HEK293T (cell line): ENCODE results near the gene SREBF2.

ENCODE experiments used
- CTCF ChIA-PET: fragments of 350-600 bp; formaldehyde crosslinking; extraction: SDS; loops from one replicate; lab custom pipeline; 2021; ENCODE audit warnings: antibody characterized with exemption, inconsistent platforms; lab: Yijun Ruan, JAX
- POLR2A ChIA-PET: fragments of 350-600 bp; formaldehyde crosslinking; extraction: SDS; loops from one replicate; lab custom pipeline; 2020; ENCODE audit warnings: antibody characterized with exemption, inconsistent platforms; lab: Yijun Ruan, JAX
- DNase-seq: peaks from one replicate; pipeline ENCODE4 v3.0.0; 2012; ENCODE audit warnings: mixed read lengths; ENCODE audit errors: extremely low spot score
- ARNT ChIP-seq: fragments of 450-650 bp; IDR thresholded peaks from 2 replicates; pipeline ENCODE4 v1.6.1; 2017; ENCODE audit warnings: mild to moderate bottlenecking
- BHLHE40 ChIP-seq: fragments of 450-650 bp; IDR thresholded peaks from 2 replicates; pipeline ENCODE4 v1.6.1; 2016; ENCODE audit warnings: mild to moderate bottlenecking, moderate library complexity, borderline replicate concordance
- CTBP1 ChIP-seq: fragments of 450-650 bp; IDR thresholded peaks from 2 replicates; pipeline ENCODE4 v1.6.1; 2016; ENCODE audit warnings: borderline replicate concordance
- ELF4 ChIP-seq: fragments of 450-650 bp; IDR thresholded peaks from 2 replicates; pipeline ENCODE4 v1.6.1; 2017; ENCODE audit warnings: antibody characterized with exemption
- FOXA1 ChIP-seq: fragments of 450-650 bp; IDR thresholded peaks from 2 replicates; pipeline ENCODE4 v1.6.1; 2016; ENCODE audit warnings: mild to moderate bottlenecking
- FOXK2 ChIP-seq: fragments of 450-650 bp; IDR thresholded peaks from 2 replicates; pipeline ENCODE4 v1.6.1; 2016; ENCODE audit warnings: mild to moderate bottlenecking
- FOXM1 ChIP-seq: fragments of 450-650 bp; IDR thresholded peaks from 2 replicates; pipeline ENCODE4 v1.6.1; 2017; ENCODE audit warnings: mild to moderate bottlenecking, borderline replicate concordance
- HDGF ChIP-seq: fragments of 450-650 bp; IDR thresholded peaks from 2 replicates; pipeline ENCODE4 v1.6.1; 2017; ENCODE audit warnings: antibody characterized with exemption, borderline replicate concordance
- L3MBTL2 ChIP-seq: fragments of 450-650 bp; conservative IDR thresholded peaks from 2 replicates; pipeline ENCODE4 v1.6.1; 2016; ENCODE audit warnings: mild to moderate bottlenecking
- LEF1 ChIP-seq: fragments of 450-650 bp; IDR thresholded peaks from 2 replicates; pipeline ENCODE4 v1.6.1; 2017; ENCODE audit warnings: mild to moderate bottlenecking, borderline replicate concordance
- NFRKB ChIP-seq: fragments of 450-650 bp; IDR thresholded peaks from 2 replicates; pipeline ENCODE4 v1.6.1; 2016; ENCODE audit warnings: mild to moderate bottlenecking, moderate library complexity
- SP1 ChIP-seq: fragments of 450-650 bp; IDR thresholded peaks from 2 replicates; pipeline ENCODE4 v1.6.1; 2017
- SUZ12 ChIP-seq: fragments of 450-650 bp; IDR thresholded peaks from 2 replicates; pipeline ENCODE4 v1.6.1; 2016; ENCODE audit warnings: mild to moderate bottlenecking
- TARDBP ChIP-seq: fragments of 450-650 bp; IDR thresholded peaks from 2 replicates; pipeline ENCODE4 v1.6.1; 2016
- ZNF384 ChIP-seq: fragments of 450-650 bp; IDR thresholded peaks from 2 replicates; pipeline ENCODE4 v1.6.1; 2016
- TF ChIP-seq, protein P1 (sequence below): fragments of 450-650 bp; IDR thresholded peaks from 2 replicates; pipeline ENCODE4 v1.6.1; 2016

SREBF2 gene

DNA sequence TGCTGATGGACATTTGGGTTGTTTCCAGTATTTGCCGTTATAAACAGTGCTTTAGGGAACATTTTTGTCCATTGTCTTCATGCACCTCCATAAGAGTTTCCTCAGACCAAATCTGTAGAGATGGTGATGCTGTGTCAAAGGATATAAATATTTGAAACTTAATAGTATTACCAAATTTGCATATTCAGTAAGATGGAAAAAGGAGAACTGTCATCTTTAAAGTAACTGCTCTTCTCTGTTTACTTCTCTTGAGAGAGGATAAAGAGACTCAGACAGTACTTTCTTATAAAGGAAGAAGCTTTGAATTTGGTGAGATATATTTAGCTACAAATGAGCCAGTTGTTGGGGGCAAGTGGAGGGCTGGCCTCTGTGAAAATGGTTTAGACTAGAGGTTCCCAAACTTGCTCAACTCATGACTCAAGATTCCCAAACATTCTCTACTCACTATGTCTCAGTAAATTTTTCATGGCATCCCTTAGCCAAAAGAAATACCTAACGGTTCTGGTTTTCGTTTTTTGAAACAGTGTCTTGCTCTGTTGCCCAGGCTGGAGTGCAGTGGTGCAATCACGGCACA lies 55.8 kb downstream of the SREBF2 start:
- TF ChIP-seq FOXA1, result no peak
- TF ChIP-seq ELF4, result no peak
- TF ChIP-seq TARDBP, result no peak
- TF ChIP-seq L3MBTL2, result no peak
- TF ChIP-seq NFRKB, result no peak
- TF ChIP-seq BHLHE40, result no peak
- no peak for TF ChIP-seq SP1
- TF ChIP-seq SUZ12, result no peak
- no peak for TF ChIP-seq HDGF
- no peak for TF ChIP-seq CTBP1
- TF ChIP-seq, protein P1, sequence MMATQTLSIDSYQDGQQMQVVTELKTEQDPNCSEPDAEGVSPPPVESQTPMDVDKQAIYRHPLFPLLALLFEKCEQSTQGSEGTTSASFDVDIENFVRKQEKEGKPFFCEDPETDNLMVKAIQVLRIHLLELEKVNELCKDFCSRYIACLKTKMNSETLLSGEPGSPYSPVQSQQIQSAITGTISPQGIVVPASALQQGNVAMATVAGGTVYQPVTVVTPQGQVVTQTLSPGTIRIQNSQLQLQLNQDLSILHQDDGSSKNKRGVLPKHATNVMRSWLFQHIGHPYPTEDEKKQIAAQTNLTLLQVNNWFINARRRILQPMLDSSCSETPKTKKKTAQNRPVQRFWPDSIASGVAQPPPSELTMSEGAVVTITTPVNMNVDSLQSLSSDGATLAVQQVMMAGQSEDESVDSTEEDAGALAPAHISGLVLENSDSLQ, result no peak
- TF ChIP-seq FOXM1, result no peak
- TF ChIP-seq ARNT, result no peak
- TF ChIP-seq LEF1, result no peak
- no peak for TF ChIP-seq FOXK2
- no peak for TF ChIP-seq ZNF384
- no peak for DNase-seq
- CTCF ChIA-PET, result no interaction called here
- POLR2A ChIA-PET, result interaction anchor here (0.9 kb wide), 1 partner anchor 58 kb away, joined by 3 read pairs; the partner anchor contains the start of gene CENPM

DNA sequence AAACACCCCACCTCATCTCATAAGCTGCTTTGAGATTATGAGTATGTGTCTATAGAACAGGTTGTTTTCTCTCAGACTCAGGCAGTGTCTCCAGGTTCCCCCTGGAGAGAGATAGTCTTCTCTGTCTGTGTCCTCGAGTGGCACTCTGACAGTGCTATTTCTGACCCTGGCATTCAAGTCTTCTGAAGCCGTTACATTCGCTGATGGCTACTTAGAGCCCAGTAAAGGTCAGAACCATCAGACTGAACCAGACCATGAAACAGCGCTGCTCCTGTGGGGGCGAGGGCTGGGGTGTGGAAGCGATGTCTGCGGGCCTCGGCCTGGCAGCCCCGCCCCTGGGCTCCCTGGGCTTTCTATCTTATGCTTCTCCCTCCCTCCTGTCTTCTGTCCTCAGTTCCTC lies 58.5 kb downstream of the SREBF2 start:
- TF ChIP-seq FOXK2 (no peak), HDGF (no peak), BHLHE40 (no peak), FOXA1 (no peak), SP1 (no peak), SUZ12 (no peak), CTBP1 (no peak), LEF1 (no peak), ARNT (no peak), ZNF384 (no peak), L3MBTL2 (no peak), NFRKB (no peak), ELF4 (no peak)
- TF ChIP-seq, protein P1, result no peak
- POLR2A ChIA-PET, result no interaction called here
- CTCF ChIA-PET, result no interaction called here

DNA sequence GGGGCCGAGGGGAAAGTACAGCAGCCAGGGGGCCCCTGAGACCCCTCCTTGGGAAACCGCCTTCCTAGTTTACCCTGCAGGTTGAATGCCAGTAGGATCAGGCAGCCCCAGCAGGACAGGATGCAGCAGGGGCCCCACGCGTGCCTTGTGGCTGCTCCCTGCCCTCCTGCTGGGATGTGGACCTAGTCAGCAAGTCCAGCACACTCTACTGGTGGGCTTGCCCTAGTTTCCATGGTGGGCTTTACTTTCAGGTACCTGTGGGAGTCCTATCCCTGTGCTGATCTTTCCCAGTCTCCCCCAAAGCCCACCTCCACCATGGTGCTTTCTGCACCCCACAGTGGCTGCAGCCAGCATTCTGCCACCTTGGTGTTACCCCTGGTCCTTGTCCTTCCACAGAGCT lies 59.8 kb downstream of the SREBF2 start:
- POLR2A ChIA-PET, result no interaction called here
- CTCF ChIA-PET, result no interaction called here
- TF ChIP-seq TARDBP, result no peak
- no peak for TF ChIP-seq ELF4
- no peak for TF ChIP-seq FOXA1
- TF ChIP-seq ARNT, result no peak
- TF ChIP-seq SUZ12, result no peak
- DNase-seq, result no peak

More for the DNA sequence above, 58.5 kb downstream of the SREBF2 start:
- DNase-seq, result no peak

DNA sequence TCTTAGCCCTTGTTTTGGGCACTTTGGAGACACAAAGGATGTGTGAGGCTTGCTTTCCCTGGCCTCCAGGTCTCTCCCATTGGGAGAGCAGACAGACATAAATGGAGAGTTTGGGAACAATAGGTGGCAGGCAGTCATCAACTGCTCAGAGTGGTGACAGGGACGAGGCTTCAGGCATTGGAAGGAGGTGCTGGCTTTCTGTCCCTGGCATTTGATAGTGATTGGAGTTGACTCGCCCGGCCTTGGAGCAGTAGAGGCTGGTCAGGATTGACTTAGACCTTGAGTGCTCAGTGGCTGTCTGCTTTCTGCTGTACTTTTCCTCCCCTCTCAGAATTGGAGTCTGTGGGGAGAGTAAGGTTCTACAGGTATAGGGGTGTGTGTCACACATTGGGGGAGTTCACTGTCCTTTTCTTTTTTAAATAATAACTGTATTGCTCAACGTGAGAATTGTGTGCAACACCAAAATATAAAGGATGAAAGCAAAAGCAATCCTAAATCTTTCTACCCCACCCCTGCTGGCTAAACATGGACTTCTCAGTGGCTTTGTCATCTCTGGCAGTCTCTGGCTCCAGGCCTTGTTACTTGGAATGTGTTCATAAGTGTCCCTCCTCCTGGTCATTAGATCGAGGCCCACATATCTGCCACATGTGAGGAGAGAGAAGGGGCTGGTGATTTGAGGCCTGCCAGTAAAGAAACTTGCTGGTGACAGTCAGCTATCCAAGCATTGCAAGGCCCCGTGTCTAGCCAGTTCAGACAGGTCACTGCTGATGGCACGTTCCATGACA lies 60.9 kb downstream of the SREBF2 start:
- TF ChIP-seq SP1 (no peak), SUZ12 (no peak), BHLHE40 (no peak)
- TF ChIP-seq, protein P1, result no peak
- CTCF ChIA-PET, result no interaction called here
- POLR2A ChIA-PET, result no interaction called here
- DNase-seq, result no peak

DNA sequence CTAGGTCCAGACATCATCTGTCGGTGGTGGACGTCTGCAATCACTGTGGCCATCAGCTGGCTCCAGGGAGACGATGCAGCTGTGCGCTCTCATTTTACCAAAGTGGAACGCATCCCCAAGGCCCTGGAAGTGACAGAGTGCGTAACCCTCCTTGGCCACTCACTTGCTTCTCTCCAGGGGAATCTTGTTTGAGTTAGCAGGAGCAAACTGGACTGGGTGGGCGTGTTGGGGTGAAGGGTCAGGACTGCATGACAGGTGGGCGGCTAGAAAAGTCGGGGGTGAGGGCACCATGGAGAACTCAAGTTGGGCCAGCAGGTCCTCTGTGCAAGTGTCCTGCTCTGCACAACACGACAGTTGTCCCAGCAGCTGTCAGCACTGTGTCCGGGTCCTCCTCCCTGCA lies 65.7 kb downstream of the SREBF2 start:
- TF ChIP-seq CTBP1 (no peak), SUZ12 (no peak), FOXK2 (no peak), BHLHE40 (no peak), FOXM1 (no peak), LEF1 (no peak), HDGF (no peak), SP1 (no peak), L3MBTL2 (no peak), TARDBP (no peak), FOXA1 (no peak), ARNT (no peak), ELF4 (no peak), ZNF384 (no peak), NFRKB (no peak)
- TF ChIP-seq, protein P1, result no peak
- CTCF ChIA-PET, result no interaction called here
- POLR2A ChIA-PET, result no interaction called here
- no peak for DNase-seq
